Stimulated activated CD8-positive, alpha-beta memory T cell treated with anti-CD3 and anti-CD28 coated beads, Interleukin-7, amount 100 ng/mL, for 48 hours (primary cell): ENCODE results near the gene HNRNPR.
"Not testable (repeated sequence)": the region's sequence is repeated elsewhere in the genome, so short reads cannot be mapped to it uniquely, and the experiment has no call there.

ENCODE experiments used
- DNase-seq, 2 donors: peaks; one replicate each; pipeline ENCODE4 v3.0.0-alpha.2; 2020; ENCODE audit warnings: low read depth in 1 of 2; ENCODE audit errors: extremely low read depth in 1 of 2

The HNRNPR gene

GRCh38 chr1:23331713-23332112 lies 12.4 kb downstream of the HNRNPR start:
- DNase-seq, result no peak

GRCh38 chr1:23330846-23331245 lies 13.2 kb downstream of the HNRNPR start:
- DNase-seq, result no peak

GRCh38 chr1:23325393-23325792 lies 18.7 kb downstream of the HNRNPR start:
- DNase-seq, result no peak

GRCh38 chr1:23322770-23323169 lies 21.3 kb downstream of the HNRNPR start:
- DNase-seq, result no peak

GRCh38 chr1:23310280-23310679 lies 33.8 kb downstream of the HNRNPR start:
- not testable (repeated sequence) for DNase-seq

GRCh38 chr1:23304140-23304620 lies 39.9 kb downstream of the HNRNPR start:
- DNase-seq, result no peak

- DNase-seq, result no peak
Measured at GRCh38 chr1:23303524-23303923, 40.6 kb downstream of the HNRNPR start.

- no peak for DNase-seq
Measured at GRCh38 chr1:23296931-23297330, 47.2 kb downstream of the HNRNPR start.

- DNase-seq, result no peak
Measured at GRCh38 chr1:23291706-23292105, 52.4 kb downstream of the HNRNPR start.

- DNase-seq, result no peak
Measured at GRCh38 chr1:23290836-23291565, 53.1 kb downstream of the HNRNPR start.

GRCh38 chr1:23288671-23289070 lies 55.4 kb downstream of the HNRNPR start:
- DNase-seq, result no peak

- no peak for DNase-seq
Measured at GRCh38 chr1:23288201-23288600, 55.9 kb downstream of the HNRNPR start.

GRCh38 chr1:23286401-23286800 lies 57.7 kb downstream of the HNRNPR start:
- no peak for DNase-seq

GRCh38 chr1:23283667-23284602 lies 60.1 kb downstream of the HNRNPR start:
- DNase-seq, result no peak

- DNase-seq, result no peak
Measured at GRCh38 chr1:23282957-23283356, 61.1 kb downstream of the HNRNPR start.

GRCh38 chr1:23278717-23279116 lies 65.4 kb downstream of the HNRNPR start:
- DNase-seq, result no peak

- DNase-seq, result no peak
Measured at GRCh38 chr1:23276531-23276930, 67.6 kb downstream of the HNRNPR start.

GRCh38 chr1:23274134-23274505 lies 70.0 kb downstream of the HNRNPR start:
- DNase-seq, result no peak

GRCh38 chr1:23273450-23274133 lies 70.5 kb downstream of the HNRNPR start:
- no peak for DNase-seq

- DNase-seq, result no peak
Measured at GRCh38 chr1:23263380-23263887, 80.7 kb downstream of the HNRNPR start.

GRCh38 chr1:23258082-23258481 lies 86.0 kb downstream of the HNRNPR start:
- not testable (repeated sequence) for DNase-seq
